Measurements from ENCODE around the gene JADE1. TPM values are rescaled to one million over a fixed set of nuclear protein-coding genes. Genes with fewer than 3 reads are reported as not detected.

Gene JADE1
- total and polyA plus RNA-seq, 2 experiments from 2014 or later, result 84.2 to 158 TPM

DNA sequence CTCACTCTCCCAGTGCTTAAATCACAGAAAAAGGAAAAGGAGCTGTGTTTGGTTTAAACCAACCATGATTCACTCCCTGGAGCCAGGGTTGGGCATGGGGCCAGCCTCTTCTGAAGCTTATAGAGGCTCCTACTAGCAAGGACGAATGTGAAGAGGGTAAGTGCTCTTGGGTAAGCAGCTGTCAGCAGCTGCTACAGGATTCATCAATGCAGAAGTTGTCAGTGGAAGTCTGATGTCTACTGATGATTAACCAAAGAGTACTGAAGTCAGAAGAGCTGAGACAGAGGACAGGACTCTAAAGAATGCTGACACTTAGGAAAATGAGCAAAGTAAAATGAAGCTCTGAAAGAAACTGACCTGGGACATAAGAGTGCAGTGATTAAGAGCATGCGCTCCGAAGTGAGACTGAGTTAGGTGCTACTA is 32.7 kb upstream of the JADE1 start:
- H3K4me3 ChIP-seq, result no peak overlapping the region
- no peak for TF ChIP-seq JUNB (IDR thresholded peaks at IDR 0.05; ENCODE audit: unreplicated experiment)
- TF ChIP-seq, protein P1, sequence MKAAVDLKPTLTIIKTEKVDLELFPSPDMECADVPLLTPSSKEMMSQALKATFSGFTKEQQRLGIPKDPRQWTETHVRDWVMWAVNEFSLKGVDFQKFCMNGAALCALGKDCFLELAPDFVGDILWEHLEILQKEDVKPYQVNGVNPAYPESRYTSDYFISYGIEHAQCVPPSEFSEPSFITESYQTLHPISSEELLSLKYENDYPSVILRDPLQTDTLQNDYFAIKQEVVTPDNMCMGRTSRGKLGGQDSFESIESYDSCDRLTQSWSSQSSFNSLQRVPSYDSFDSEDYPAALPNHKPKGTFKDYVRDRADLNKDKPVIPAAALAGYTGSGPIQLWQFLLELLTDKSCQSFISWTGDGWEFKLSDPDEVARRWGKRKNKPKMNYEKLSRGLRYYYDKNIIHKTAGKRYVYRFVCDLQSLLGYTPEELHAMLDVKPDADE (IDR thresholded peaks at IDR 0.05), result no peak
- no peaks in the 10 kb centered on the region for H3K4me1 ChIP-seq (ENCODE audit: insufficient read depth)
- H3K4me1 Mint-ChIP-seq, result peaks cover 6% of the 10 kb centered on the region
- no peaks in the 10 kb centered on the region; the same call in 1 of the 2 replicates for H3K36me3 ChIP-seq (ENCODE audit: insufficient read depth)
- no peaks in the 10 kb centered on the region for H3K79me2 ChIP-seq (replicated peaks; ENCODE audit: insufficient read depth)
- H3K4me2 ChIP-seq, result no peak overlapping the region
- no peaks in the 10 kb centered on the region for H3K27me3 ChIP-seq (ENCODE audit: insufficient read depth)
- peaks cover 2% of the 10 kb centered on the region; the same call in 1 of the 3 replicates for H3K36me3 Mint-ChIP-seq (ENCODE audit: low read depth)
- H3K27ac Mint-ChIP-seq, result no peak overlapping the region
- H3K9me3 Mint-ChIP-seq, result peaks cover 9% of the 10 kb centered on the region
- H3K4me3 Mint-ChIP-seq, result no peak overlapping the region
- peaks cover 2% of the 10 kb centered on the region for H3K27me3 Mint-ChIP-seq (ENCODE audit: insufficient read depth, low read depth, poor library complexity)
- H3F3A ChIP-seq (replicated peaks; ENCODE audit: low read depth), result no peaks in the 10 kb centered on the region
- no peak overlapping the region for H3K27ac ChIP-seq (ENCODE audit: low read depth)
- no peak for DNase-seq (ENCODE audit: low spot score)
- 0 out of 2 replicates have a peak, but pooled peaks cover 3% of the 10 kb centered on the region for H3K9me2 ChIP-seq (ENCODE audit: insufficient read depth)
- ATAC-seq, result no peak
- no peaks in the 10 kb centered on the region for H4K20me1 ChIP-seq (replicated peaks; ENCODE audit: insufficient read depth)
- peak overlapping the region; percentile 66; the same call in 1 of the 2 replicates for H2AFZ ChIP-seq

DNA sequence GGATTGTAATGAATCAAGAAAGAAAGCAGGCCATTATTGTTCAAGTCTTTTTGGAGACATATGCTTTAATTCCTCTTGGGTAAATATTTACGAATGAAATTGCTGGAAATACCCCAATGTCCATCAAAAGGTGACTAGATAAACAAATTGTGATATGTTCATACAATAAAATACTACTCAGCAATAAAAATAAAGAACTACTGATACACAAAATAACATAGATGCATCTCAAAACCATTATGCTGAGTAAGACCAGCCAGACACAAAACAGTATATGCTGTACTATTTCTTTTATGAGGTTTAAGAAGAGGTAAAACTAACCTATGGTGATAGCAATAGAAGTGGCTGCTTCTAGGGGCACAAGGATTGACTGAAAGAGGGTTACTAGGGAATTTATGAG is 28.8 kb upstream of the JADE1 start:
- peaks cover 8% of the 10 kb centered on the region for H3K27me3 Mint-ChIP-seq (ENCODE audit: insufficient read depth, low read depth, poor library complexity)
- no peaks in the 10 kb centered on the region for H3K9me2 ChIP-seq (ENCODE audit: insufficient read depth)
- TF ChIP-seq CREB1 (CRISPR knock-in tag; IDR thresholded peaks at IDR 0.05; ENCODE audit: low read depth), result no peak
- TF ChIP-seq ZNF114 (CRISPR knock-in tag; IDR thresholded peaks at IDR 0.05), result no peak
- no peak for TF ChIP-seq ZNF331 (CRISPR knock-in tag; IDR thresholded peaks at IDR 0.05; ENCODE audit: low read depth)
- no peak for TF ChIP-seq EZH2 (IDR thresholded peaks at IDR 0.05; ENCODE audit: low read depth, unreplicated experiment)
- no peak for TF ChIP-seq JUNB (IDR thresholded peaks at IDR 0.05; ENCODE audit: unreplicated experiment)
- no peak for TF ChIP-seq STAT1 (IDR thresholded peaks at IDR 0.05; ENCODE audit: unreplicated experiment)
- TF ChIP-seq NANOG (IDR thresholded peaks at IDR 0.05; ENCODE audit: borderline replicate concordance), result no peak
- TF ChIP-seq, protein P2, sequence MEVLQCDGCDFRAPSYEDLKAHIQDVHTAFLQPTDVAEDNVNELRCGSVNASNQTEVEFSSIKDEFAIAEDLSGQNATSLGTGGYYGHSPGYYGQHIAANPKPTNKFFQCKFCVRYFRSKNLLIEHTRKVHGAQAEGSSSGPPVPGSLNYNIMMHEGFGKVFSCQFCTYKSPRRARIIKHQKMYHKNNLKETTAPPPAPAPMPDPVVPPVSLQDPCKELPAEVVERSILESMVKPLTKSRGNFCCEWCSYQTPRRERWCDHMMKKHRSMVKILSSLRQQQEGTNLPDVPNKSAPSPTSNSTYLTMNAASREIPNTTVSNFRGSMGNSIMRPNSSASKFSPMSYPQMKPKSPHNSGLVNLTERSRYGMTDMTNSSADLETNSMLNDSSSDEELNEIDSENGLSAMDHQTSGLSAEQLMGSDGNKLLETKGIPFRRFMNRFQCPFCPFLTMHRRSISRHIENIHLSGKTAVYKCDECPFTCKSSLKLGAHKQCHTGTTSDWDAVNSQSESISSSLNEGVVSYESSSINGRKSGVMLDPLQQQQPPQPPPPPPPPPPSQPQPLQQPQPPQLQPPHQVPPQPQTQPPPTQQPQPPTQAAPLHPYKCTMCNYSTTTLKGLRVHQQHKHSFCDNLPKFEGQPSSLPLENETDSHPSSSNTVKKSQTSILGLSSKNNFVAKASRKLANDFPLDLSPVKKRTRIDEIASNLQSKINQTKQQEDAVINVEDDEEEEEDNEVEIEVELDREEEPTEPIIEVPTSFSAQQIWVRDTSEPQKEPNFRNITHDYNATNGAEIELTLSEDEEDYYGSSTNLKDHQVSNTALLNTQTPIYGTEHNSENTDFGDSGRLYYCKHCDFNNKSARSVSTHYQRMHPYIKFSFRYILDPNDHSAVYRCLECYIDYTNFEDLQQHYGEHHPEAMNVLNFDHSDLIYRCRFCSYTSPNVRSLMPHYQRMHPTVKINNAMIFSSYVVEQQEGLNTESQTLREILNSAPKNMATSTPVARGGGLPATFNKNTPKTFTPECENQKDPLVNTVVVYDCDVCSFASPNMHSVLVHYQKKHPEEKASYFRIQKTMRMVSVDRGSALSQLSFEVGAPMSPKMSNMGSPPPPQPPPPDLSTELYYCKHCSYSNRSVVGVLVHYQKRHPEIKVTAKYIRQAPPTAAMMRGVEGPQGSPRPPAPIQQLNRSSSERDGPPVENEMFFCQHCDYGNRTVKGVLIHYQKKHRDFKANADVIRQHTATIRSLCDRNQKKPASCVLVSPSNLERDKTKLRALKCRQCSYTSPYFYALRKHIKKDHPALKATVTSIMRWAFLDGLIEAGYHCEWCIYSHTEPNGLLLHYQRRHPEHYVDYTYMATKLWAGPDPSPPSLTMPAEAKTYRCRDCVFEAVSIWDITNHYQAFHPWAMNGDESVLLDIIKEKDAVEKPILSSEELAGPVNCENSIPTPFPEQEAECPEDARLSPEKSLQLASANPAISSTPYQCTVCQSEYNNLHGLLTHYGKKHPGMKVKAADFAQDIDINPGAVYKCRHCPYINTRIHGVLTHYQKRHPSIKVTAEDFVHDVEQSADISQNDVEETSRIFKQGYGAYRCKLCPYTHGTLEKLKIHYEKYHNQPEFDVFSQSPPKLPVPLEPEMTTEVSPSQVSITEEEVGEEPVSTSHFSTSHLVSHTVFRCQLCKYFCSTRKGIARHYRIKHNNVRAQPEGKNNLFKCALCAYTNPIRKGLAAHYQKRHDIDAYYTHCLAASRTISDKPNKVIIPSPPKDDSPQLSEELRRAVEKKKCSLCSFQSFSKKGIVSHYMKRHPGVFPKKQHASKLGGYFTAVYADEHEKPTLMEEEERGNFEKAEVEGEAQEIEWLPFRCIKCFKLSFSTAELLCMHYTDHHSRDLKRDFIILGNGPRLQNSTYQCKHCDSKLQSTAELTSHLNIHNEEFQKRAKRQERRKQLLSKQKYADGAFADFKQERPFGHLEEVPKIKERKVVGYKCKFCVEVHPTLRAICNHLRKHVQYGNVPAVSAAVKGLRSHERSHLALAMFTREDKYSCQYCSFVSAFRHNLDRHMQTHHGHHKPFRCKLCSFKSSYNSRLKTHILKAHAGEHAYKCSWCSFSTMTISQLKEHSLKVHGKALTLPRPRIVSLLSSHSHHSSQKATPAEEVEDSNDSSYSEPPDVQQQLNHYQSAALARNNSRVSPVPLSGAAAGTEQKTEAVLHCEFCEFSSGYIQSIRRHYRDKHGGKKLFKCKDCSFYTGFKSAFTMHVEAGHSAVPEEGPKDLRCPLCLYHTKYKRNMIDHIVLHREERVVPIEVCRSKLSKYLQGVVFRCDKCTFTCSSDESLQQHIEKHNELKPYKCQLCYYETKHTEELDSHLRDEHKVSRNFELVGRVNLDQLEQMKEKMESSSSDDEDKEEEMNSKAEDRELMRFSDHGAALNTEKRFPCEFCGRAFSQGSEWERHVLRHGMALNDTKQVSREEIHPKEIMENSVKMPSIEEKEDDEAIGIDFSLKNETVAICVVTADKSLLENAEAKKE (CRISPR knock-in tag; IDR thresholded peaks at IDR 0.05), result no peak
- no peak for TF ChIP-seq EZH2phosphoT487 (IDR thresholded peaks at IDR 0.05; ENCODE audit: unreplicated experiment)
- TF ChIP-seq, protein P1 (IDR thresholded peaks at IDR 0.05), result no peak

More for the DNA sequence above, 28.8 kb upstream of the JADE1 start:
- Histone ChIP-seq H3K27me3 (ENCODE audit: insufficient read depth) (no peaks in the 10 kb centered on the region), H3K79me2 (replicated peaks; ENCODE audit: insufficient read depth) (no peaks in the 10 kb centered on the region), H3K4me3 (no peak overlapping the region), H4K20me1 (replicated peaks; ENCODE audit: insufficient read depth) (no peaks in the 10 kb centered on the region), H3K4me1 (ENCODE audit: insufficient read depth) (no peaks in the 10 kb centered on the region), H3K4me2 (no peak overlapping the region), H3F3A (replicated peaks; ENCODE audit: low read depth) (no peaks in the 10 kb centered on the region), H2AFZ (no peak overlapping the region), H3K27ac (ENCODE audit: low read depth) (no peak overlapping the region), H3K36me3 (ENCODE audit: insufficient read depth) (no peaks in the 10 kb centered on the region; the same call in 1 of the 2 replicates)
- no peak overlapping the region for H3K27ac Mint-ChIP-seq
- no peak for ATAC-seq
- peaks cover 17% of the 10 kb centered on the region for H3K4me1 Mint-ChIP-seq
- no peak for DNase-seq (ENCODE audit: low spot score)
- peaks cover 7% of the 10 kb centered on the region for H3K9me3 Mint-ChIP-seq
- H3K36me3 Mint-ChIP-seq (ENCODE audit: low read depth), result peaks cover 2% of the 10 kb centered on the region; the same call in 1 of the 3 replicates
- no peak overlapping the region for H3K4me3 Mint-ChIP-seq

All from GM23338 (cell line).